K562 (cell line): ENCODE results near the gene BCO1. TPM values are rescaled to one million over a fixed set of nuclear protein-coding genes. Genes with fewer than 3 reads are reported as not detected.
A peak's percentile ranks its signal among the peaks of the same experiment; 100 is the strongest.

Source experiments
- CREB1 ChIP-seq, 2 experiments: sonication (generic) in 1 of 2; formaldehyde crosslinking in 1 of 2; IDR thresholded peaks; 2 replicates each; pipeline versions ENCODE4 v1.6.1 to v1.8.0; 2012 to 2022; ENCODE audit warnings: inconsistent platforms in 1 of 2, mild to moderate bottlenecking in 1 of 2, missing genetic modification reagents in 1 of 2, moderate library complexity in 1 of 2
- DDX20 ChIP-seq: fragments of 450-650 bp; IDR thresholded peaks from 2 replicates; pipeline ENCODE4 v1.6.1; 2016; ENCODE audit warnings: missing genetic modification characterization, low read depth, mild to moderate bottlenecking, missing compliant biosample characterization, moderate library complexity
- EP300 ChIP-seq: IDR thresholded peaks from 2 replicates; pipeline ENCODE4 v1.6.1; 2012; ENCODE audit warnings: low read length, improper control_type of control experiment
- GABPA ChIP-seq: fragments of 200-800 bp; sonication (Bioruptor generic); conservative IDR thresholded peaks from 2 replicates; pipeline ENCODE4 v1.6.1; 2016; ENCODE audit warnings: low read depth, missing genetic modification characterization, missing compliant biosample characterization
- HBP1 ChIP-seq: fragments of 450-650 bp; formaldehyde crosslinking; IDR thresholded peaks from 2 replicates; pipeline ENCODE4 v1.4.0; 2022; ENCODE audit warnings: missing genetic modification characterization
- ILK ChIP-seq: fragments of 450-650 bp; IDR thresholded peaks from 2 replicates; pipeline ENCODE4 v1.6.1; 2016; ENCODE audit warnings: missing genetic modification characterization, low read depth, mild to moderate bottlenecking, missing compliant biosample characterization, moderate library complexity, borderline replicate concordance
- L3MBTL2 ChIP-seq: fragments of 450-650 bp; IDR thresholded peaks from 2 replicates; pipeline ENCODE4 v1.6.1; 2016; ENCODE audit warnings: mild to moderate bottlenecking, moderate library complexity
- LCOR ChIP-seq: sonication (generic); formaldehyde crosslinking; IDR thresholded peaks from 2 replicates; pipeline ENCODE4 v1.8.0; 2022; ENCODE audit warnings: mild to moderate bottlenecking, missing genetic modification reagents
- NCOA6 ChIP-seq: fragments of 450-650 bp; IDR thresholded peaks from 2 replicates; pipeline ENCODE4 v1.6.1; 2017; ENCODE audit warnings: mild to moderate bottlenecking
- NR4A1 ChIP-seq, 2 experiments: fragments of 250-450 bp in 1 of 2; fragments of 450-650 bp in 1 of 2; sonication (Bioruptor Pico) in 1 of 2; IDR thresholded peaks; 2 replicates each; pipeline versions ENCODE4 v1.4.0 to v1.6.1; 2016 to 2020; ENCODE audit warnings: mild to moderate bottlenecking in 2 of 2, missing compliant biosample characterization in 1 of 2, missing genetic modification characterization in 1 of 2, moderate library complexity in 1 of 2
- PREB ChIP-seq: sonication (generic); formaldehyde crosslinking; IDR thresholded peaks from 2 replicates; pipeline ENCODE4 v1.8.1; 2023; ENCODE audit warnings: mild to moderate bottlenecking, missing genetic modification reagents
- PURB ChIP-seq: sonication (generic); formaldehyde crosslinking; IDR thresholded peaks from 2 replicates; pipeline ENCODE4 v1.9.0; 2021; ENCODE audit warnings: low read depth, mild to moderate bottlenecking, missing genetic modification reagents
- PYGO2 ChIP-seq: fragments of 450-650 bp; IDR thresholded peaks from 2 replicates; pipeline ENCODE4 v1.6.1; 2016; ENCODE audit warnings: mild to moderate bottlenecking, missing genetic modification characterization, moderate library complexity, missing compliant biosample characterization
- RBM25 ChIP-seq: fragments of 200-400 bp; formaldehyde crosslinking; IDR thresholded peaks from 2 replicates; pipeline ENCODE4 v1.6.1; 2018; ENCODE audit warnings: low read length, low read depth, moderate library complexity; ENCODE audit not compliant: severe bottlenecking
- SPI1 ChIP-seq: IDR thresholded peaks from 2 replicates; pipeline ENCODE4 v1.6.1; 2011; ENCODE audit warnings: low read depth, low read length, control low read depth, borderline replicate concordance
- ZNF280A ChIP-seq: fragments of 450-650 bp; IDR thresholded peaks from 2 replicates; pipeline ENCODE4 v1.6.1; 2018; ENCODE audit warnings: mild to moderate bottlenecking, low read depth; ENCODE audit not compliant: partially characterized antibody
- ZNF280B ChIP-seq: fragments of 250-450 bp; sonication (Bioruptor Pico); IDR thresholded peaks from 2 replicates; pipeline ENCODE4 v1.5.1; 2021; ENCODE audit warnings: mild to moderate bottlenecking
- ZNF384 ChIP-seq: IDR thresholded peaks from 2 replicates; pipeline ENCODE4 v1.6.1; 2012; ENCODE audit warnings: low read depth, low read length, improper control_type of control experiment
- ZNF586 ChIP-seq: fragments of 450-650 bp; formaldehyde crosslinking; conservative IDR thresholded peaks from 2 replicates; pipeline ENCODE4 v1.4.0; 2020; ENCODE audit warnings: mild to moderate bottlenecking, moderate library complexity
- ZNF717 ChIP-seq: fragments of 250-450 bp; sonication (Bioruptor Pico); IDR thresholded peaks from 2 replicates; pipeline ENCODE4 v1.5.0; 2021
- polyA plus RNA-seq, 8 experiments: library from polyadenylated mRNA; depleted of rRNA in 4 of 8; stranded (reverse) in 5 of 8; unstranded in 3 of 8; fragments of >200 nt; fragmentation: Nextera tagmentation in 2 of 8; fragmentation: Illumina TruSeq in 1 of 8; extraction: Ambion mirVana in 2 of 8; extraction: Trizol in 1 of 8; gene quantifications; 2 replicates each; pipeline versions ENCODE4 v1.2.1 to v1.2.3, GENCODE V29; 2011 to 2014; ENCODE audit warnings: inconsistent platforms in 1 of 8, missing spikeins in 1 of 8
- total RNA-seq, 7 experiments: library from RNA; depleted of rRNA in 6 of 7; stranded (reverse); fragments of >200 nt in 6 of 7; fragmentation: Illumina TruSeq in 2 of 7; extraction: Trizol in 2 of 7; gene quantifications; 2 replicates each; pipeline versions ENCODE4 v1.2.1 to v1.2.3, GENCODE V29; 2011 to 2021; ENCODE audit warnings: low replicate concordance in 1 of 7

The BCO1 gene
- total and polyA plus RNA-seq, 9 of the 15 experiments (the other 6 are each of a cell fraction or from before 2014, with no cell fraction given): not detected

- no peak for TF ChIP-seq HBP1
- TF ChIP-seq NR4A1 (CRISPR knock-in tag; IDR thresholded peaks at IDR 0.05): peak; percentile 35; the same call in 1 of the 2 replicates
- TF ChIP-seq NR4A1 (tag; IDR thresholded peaks at IDR 0.05): no peak
- no peak for TF ChIP-seq ZNF384
- 0 out of 2 replicates have a peak, but pooled peaks have one; percentile 34 for TF ChIP-seq ZNF717 (CRISPR knock-in tag)
- peak; percentile 79 for TF ChIP-seq GABPA (tag)
- TF ChIP-seq NCOA6: peak; percentile 78
- TF ChIP-seq RBM25: peak; percentile 79
- TF ChIP-seq SPI1: peak; percentile 25; the same call in 1 of the 2 replicates
- no peak for TF ChIP-seq ZNF586 (CRISPR knock-in tag)
- no peak for TF ChIP-seq PURB
- no peak for TF ChIP-seq PREB
- TF ChIP-seq ZNF280B (CRISPR knock-in tag): no peak
- TF ChIP-seq PYGO2 (tag): no peak
- TF ChIP-seq LCOR (CRISPR knock-in tag): no peak; the same call in 1 of the 2 replicates
- no peak for TF ChIP-seq ILK (tag)
- no peak for TF ChIP-seq ZNF280A
- TF ChIP-seq CREB1 (IDR thresholded peaks at IDR 0.05): peak; percentile 100
- peak; percentile 99 for TF ChIP-seq CREB1 (CRISPR knock-in tag; IDR thresholded peaks at IDR 0.05)
- TF ChIP-seq EP300: peak; percentile 51
- TF ChIP-seq L3MBTL2: peak; percentile 80
- TF ChIP-seq DDX20 (tag): no peak
These were observed 76.2 kb downstream of the BCO1 start, which contains the start of gene GAN (continued) for GRCh38 chr16:81314603-81315270.
